Upper lobe of left lung (tissue), 4 donors: Measurements from ENCODE around the gene CD300LB.

ENCODE experiments used
- CTCF ChIP-seq, 6 experiments: fragments of 450-650 bp in 4 of 6; fragments of 200-600 bp in 2 of 6; sonication (generic) in 2 of 6; IDR thresholded peaks; one replicate each; pipeline ENCODE4 v1.5.1; 2016 to 2019; ENCODE audit warnings: antibody characterized with exemption in 6 of 6
- POLR2A ChIP-seq, 4 donors: fragments of 450-650 bp; IDR thresholded peaks; one replicate each; pipeline ENCODE4 v1.5.1; 2016 to 2017; ENCODE audit warnings: antibody characterized with exemption in 4 of 4, mild to moderate bottlenecking in 2 of 4
- POLR2AphosphoS5 ChIP-seq, 2 donors: sonication (generic); formaldehyde crosslinking; IDR thresholded peaks; one replicate each; pipeline ENCODE4 v1.5.1; 2017; ENCODE audit warnings: antibody characterized with exemption in 2 of 2

GRCh38 chr17:74530831-74531150, 484 bp downstream of the CD300LB start:
- TF ChIP-seq CTCF (IDR thresholded peaks at IDR 0.05) (no peak), POLR2A (IDR thresholded peaks at IDR 0.05) (no peak), POLR2AphosphoS5 (IDR thresholded peaks at IDR 0.05) (no peak)
